ENCODE data around the gene GNG4.

GRCh38 chr1:235507623-235508022 lies 142.0 kb downstream of the GNG4 start:
- TF ChIP-seq EZH2 (IDR thresholded peaks at IDR 0.05; ENCODE audit: insufficient read depth, poor library complexity, severe bottlenecking) (no peak), EZH2phosphoT487 (IDR thresholded peaks at IDR 0.05; ENCODE audit: insufficient read depth, low read depth) (no peak)

Data from GM23248 (cell line).